GM23338 (cell line): ENCODE measurements around the gene RGS16. TPM values are rescaled to one million over a fixed set of nuclear protein-coding genes. Genes with fewer than 3 reads are reported as not detected.

Experiments
- ATAC-seq: fragments of 200-7000 bp; cut with Tn5 transposase; 3 replicates; pipeline ENCODE4 v1.9.1; 2020
- DNase-seq: peaks from one replicate; pipeline ENCODE4 v3.0.0-alpha.2; 2015; ENCODE audit warnings: low spot score
- H2AFZ ChIP-seq: fragments of 200-600 bp; sonication (generic); 2 replicates; pipeline ENCODE4 v1.8.0; 2016; ENCODE audit warnings: antibody characterized with exemption, mild to moderate bottlenecking, moderate library complexity
- H3F3A ChIP-seq: fragments of 200-600 bp; sonication (generic); replicated peaks from 2 replicates; pipeline ENCODE4 v1.8.0; 2017; ENCODE audit warnings: antibody characterized with exemption, mixed run types, low read depth
- H3K27ac ChIP-seq: fragments of 200-600 bp; sonication (generic); 2 replicates; pipeline ENCODE4 v1.6.1; 2016; ENCODE audit warnings: low read depth
- H3K27me3 ChIP-seq: fragments of 200-600 bp; sonication (generic); 2 replicates; pipeline ENCODE4 v1.8.0; 2016; ENCODE audit warnings: mild to moderate bottlenecking, mixed run types, moderate library complexity; ENCODE audit not compliant: insufficient read depth
- H3K36me3 ChIP-seq: fragments of 200-600 bp; sonication (generic); 2 replicates; pipeline ENCODE4 v1.8.0; 2016; ENCODE audit warnings: mild to moderate bottlenecking; ENCODE audit not compliant: insufficient read depth
- H3K4me1 ChIP-seq: fragments of 200-600 bp; sonication (generic); 2 replicates; pipeline ENCODE4 v1.8.0; 2016; ENCODE audit warnings: mild to moderate bottlenecking, moderate library complexity; ENCODE audit not compliant: insufficient read depth
- H3K4me2 ChIP-seq: fragments of 200-600 bp; sonication (generic); 2 replicates; pipeline ENCODE4 v1.7.1; 2017; ENCODE audit warnings: mixed run types
- H3K4me3 ChIP-seq: fragments of 200-600 bp; sonication (generic); 2 replicates; pipeline ENCODE4 v1.6.1; 2016; ENCODE audit warnings: mixed run types
- H3K79me2 ChIP-seq: fragments of 200-600 bp; sonication (generic); replicated peaks from 2 replicates; pipeline ENCODE4 v1.8.0; 2017; ENCODE audit warnings: mild to moderate bottlenecking; ENCODE audit not compliant: insufficient read depth
- H3K9me2 ChIP-seq: fragments of 200-600 bp; sonication (generic); 2 replicates; pipeline ENCODE4 v1.8.0; 2017; ENCODE audit not compliant: insufficient read depth
- H4K20me1 ChIP-seq: fragments of 200-600 bp; sonication (generic); replicated peaks from 2 replicates; pipeline ENCODE4 v1.8.0; 2017; ENCODE audit warnings: mild to moderate bottlenecking; ENCODE audit not compliant: insufficient read depth
- H3K27ac Mint-ChIP-seq: 2 replicates; pipeline ENCODE4 v1.8.0; 2020; ENCODE audit warnings: inconsistent platforms, mild to moderate bottlenecking, moderate library complexity, mixed read lengths
- H3K27me3 Mint-ChIP-seq: 3 replicates; pipeline ENCODE4 v1.8.0; 2022; ENCODE audit warnings: low read depth, mild to moderate bottlenecking, moderate library complexity, mixed read lengths, inconsistent platforms; ENCODE audit not compliant: insufficient read depth, poor library complexity
- H3K36me3 Mint-ChIP-seq: 3 replicates; pipeline ENCODE4 v1.8.0; 2021; ENCODE audit warnings: low read depth, mild to moderate bottlenecking, inconsistent platforms, moderate library complexity, mixed read lengths
- H3K4me1 Mint-ChIP-seq: 3 replicates; pipeline ENCODE4 v1.8.0; 2020; ENCODE audit warnings: mild to moderate bottlenecking, inconsistent platforms, mixed read lengths
- H3K4me3 Mint-ChIP-seq: 3 replicates; pipeline ENCODE4 v1.8.0; 2021; ENCODE audit warnings: moderate library complexity, mild to moderate bottlenecking, inconsistent platforms, mixed read lengths
- H3K9me3 Mint-ChIP-seq: 3 replicates; pipeline ENCODE4 v1.8.0; 2020; ENCODE audit warnings: moderate library complexity, mild to moderate bottlenecking, inconsistent platforms, mixed read lengths
- CREB1 ChIP-seq: fragments of 250-450 bp; sonication (Bioruptor Pico); IDR thresholded peaks from 2 replicates; pipeline ENCODE4 v1.5.0; 2020; ENCODE audit warnings: low read depth, mild to moderate bottlenecking, moderate library complexity
- CTCF ChIP-seq, 2 experiments: fragments of 200-600 bp in 1 of 2; sonication (generic) in 1 of 2; conservative IDR thresholded peaks; 2 replicates each; pipeline versions ENCODE4 v1.5.1 to v1.6.1; 2016 to 2017; ENCODE audit warnings: antibody characterized with exemption in 2 of 2, low read depth in 2 of 2, mild to moderate bottlenecking in 2 of 2, moderate library complexity in 1 of 2
- ETS1 ChIP-seq: IDR thresholded peaks from 2 replicates; pipeline ENCODE4 v1.6.1; 2016; ENCODE audit warnings: antibody characterized with exemption
- EZH2 ChIP-seq: fragments of 200-600 bp; sonication (generic); IDR thresholded peaks from one replicate; pipeline ENCODE4 v1.8.0; 2017; ENCODE audit warnings: antibody characterized with exemption, mild to moderate bottlenecking, low read depth; ENCODE audit not compliant: unreplicated experiment
- EZH2phosphoT487 ChIP-seq: fragments of 200-600 bp; sonication (generic); IDR thresholded peaks from one replicate; pipeline ENCODE4 v1.8.1; 2018; ENCODE audit warnings: antibody characterized with exemption; ENCODE audit not compliant: unreplicated experiment
- JUNB ChIP-seq: IDR thresholded peaks from one replicate; pipeline ENCODE4 v1.6.1; 2016; ENCODE audit warnings: antibody characterized with exemption; ENCODE audit not compliant: unreplicated experiment
- NANOG ChIP-seq: IDR thresholded peaks from 2 replicates; pipeline ENCODE4 v1.6.1; 2016; ENCODE audit warnings: antibody characterized with exemption, borderline replicate concordance
- POLR2AphosphoS5 ChIP-seq: IDR thresholded peaks from 2 replicates; pipeline ENCODE4 v1.6.1; 2016; ENCODE audit warnings: antibody characterized with exemption, low read depth
- STAT1 ChIP-seq: IDR thresholded peaks from one replicate; pipeline ENCODE4 v1.6.1; 2016; ENCODE audit warnings: antibody characterized with exemption; ENCODE audit not compliant: unreplicated experiment
- ZNF114 ChIP-seq: fragments of 250-450 bp; sonication (Bioruptor Pico); IDR thresholded peaks from 2 replicates; pipeline ENCODE4 v1.5.0; 2020; ENCODE audit warnings: mild to moderate bottlenecking, moderate library complexity
- ZNF331 ChIP-seq: fragments of 250-450 bp; sonication (Bioruptor Pico); IDR thresholded peaks from 2 replicates; pipeline ENCODE4 v1.5.0; 2020; ENCODE audit warnings: low read depth, mild to moderate bottlenecking, moderate library complexity
- ZNF462 ChIP-seq: fragments of 250-450 bp; sonication (Bioruptor Pico); IDR thresholded peaks from 2 replicates; pipeline ENCODE4 v1.5.0; 2020; ENCODE audit warnings: mild to moderate bottlenecking, moderate library complexity
- polyA plus RNA-seq: library from polyadenylated mRNA; unstranded; fragments of >200 nt; fragmentation: Nextera tagmentation; extraction: Ambion mirVana; gene quantifications from 2 replicates; pipeline ENCODE4 v1.2.1, GENCODE V29; 2016
- total RNA-seq: library from RNA; depleted of rRNA; stranded (reverse); fragments of >200 nt; shearing (Covaris generic); gene quantifications from 2 replicates; pipeline ENCODE4 v1.2.3, GENCODE V29; 2014
- TF ChIP-seq, protein P1 (sequence below): IDR thresholded peaks from one replicate; pipeline ENCODE4 v1.6.1; 2018; ENCODE audit warnings: antibody characterized with exemption; ENCODE audit not compliant: unreplicated experiment

RGS16 gene
- total and polyA plus RNA-seq, 2 experiments from 2014 or later, result 15.4 to 31.6 TPM

DNA sequence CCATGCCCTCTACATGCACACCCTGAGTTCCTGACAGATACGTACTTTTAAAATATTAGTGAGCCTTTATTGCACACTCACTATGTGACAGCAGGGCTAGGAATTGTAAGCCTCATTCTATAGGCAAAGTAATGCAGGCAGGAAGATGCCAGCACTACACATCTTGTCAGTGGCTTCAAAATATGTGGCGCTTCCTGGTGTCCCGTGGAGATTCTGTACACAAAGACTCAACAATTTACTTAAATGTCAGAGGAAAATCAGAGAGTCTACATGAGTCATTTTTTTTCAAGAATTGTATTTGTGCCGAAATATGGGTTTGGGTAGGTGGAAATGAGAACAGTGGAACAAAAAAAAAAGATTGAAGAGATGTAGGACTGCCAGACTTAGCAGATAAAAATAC lies 42.7 kb downstream of the RGS16 start:
- no peak overlapping the region for H3K27ac Mint-ChIP-seq
- no peak overlapping the region for H2AFZ ChIP-seq

More for the DNA sequence above, 42.7 kb downstream of the RGS16 start:
- no peaks in the 10 kb centered on the region; the same call in 2 of the 3 replicates for H3K4me1 Mint-ChIP-seq
- Histone ChIP-seq H3K4me2 (no peak overlapping the region), H4K20me1 (no peaks in the 10 kb centered on the region), H3K27me3 (no peaks in the 10 kb centered on the region), H3F3A (no peaks in the 10 kb centered on the region), H3K4me1 (no peaks in the 10 kb centered on the region), H3K27ac (no peak overlapping the region), H3K36me3 (no peaks in the 10 kb centered on the region), H3K4me3 (no peak overlapping the region), H3K79me2 (no peaks in the 10 kb centered on the region), H3K9me2 (no peaks in the 10 kb centered on the region)
- DNase-seq (no peak), ATAC-seq (no peak)
- H3K27me3 Mint-ChIP-seq, result no peaks in the 10 kb centered on the region
- TF ChIP-seq NANOG (no peak), CTCF (conservative IDR thresholded peaks at IDR 0.05; ENCODE audit: low read depth in 2 of 2) (no peak), CREB1 (CRISPR knock-in tag) (no peak), ETS1 (no peak), EZH2 (no peak), STAT1 (no peak), JUNB (no peak), ZNF331 (CRISPR knock-in tag) (no peak), POLR2AphosphoS5 (no peak), ZNF114 (CRISPR knock-in tag) (no peak), EZH2phosphoT487 (no peak), ZNF462 (CRISPR knock-in tag) (no peak)
- TF ChIP-seq, protein P1, sequence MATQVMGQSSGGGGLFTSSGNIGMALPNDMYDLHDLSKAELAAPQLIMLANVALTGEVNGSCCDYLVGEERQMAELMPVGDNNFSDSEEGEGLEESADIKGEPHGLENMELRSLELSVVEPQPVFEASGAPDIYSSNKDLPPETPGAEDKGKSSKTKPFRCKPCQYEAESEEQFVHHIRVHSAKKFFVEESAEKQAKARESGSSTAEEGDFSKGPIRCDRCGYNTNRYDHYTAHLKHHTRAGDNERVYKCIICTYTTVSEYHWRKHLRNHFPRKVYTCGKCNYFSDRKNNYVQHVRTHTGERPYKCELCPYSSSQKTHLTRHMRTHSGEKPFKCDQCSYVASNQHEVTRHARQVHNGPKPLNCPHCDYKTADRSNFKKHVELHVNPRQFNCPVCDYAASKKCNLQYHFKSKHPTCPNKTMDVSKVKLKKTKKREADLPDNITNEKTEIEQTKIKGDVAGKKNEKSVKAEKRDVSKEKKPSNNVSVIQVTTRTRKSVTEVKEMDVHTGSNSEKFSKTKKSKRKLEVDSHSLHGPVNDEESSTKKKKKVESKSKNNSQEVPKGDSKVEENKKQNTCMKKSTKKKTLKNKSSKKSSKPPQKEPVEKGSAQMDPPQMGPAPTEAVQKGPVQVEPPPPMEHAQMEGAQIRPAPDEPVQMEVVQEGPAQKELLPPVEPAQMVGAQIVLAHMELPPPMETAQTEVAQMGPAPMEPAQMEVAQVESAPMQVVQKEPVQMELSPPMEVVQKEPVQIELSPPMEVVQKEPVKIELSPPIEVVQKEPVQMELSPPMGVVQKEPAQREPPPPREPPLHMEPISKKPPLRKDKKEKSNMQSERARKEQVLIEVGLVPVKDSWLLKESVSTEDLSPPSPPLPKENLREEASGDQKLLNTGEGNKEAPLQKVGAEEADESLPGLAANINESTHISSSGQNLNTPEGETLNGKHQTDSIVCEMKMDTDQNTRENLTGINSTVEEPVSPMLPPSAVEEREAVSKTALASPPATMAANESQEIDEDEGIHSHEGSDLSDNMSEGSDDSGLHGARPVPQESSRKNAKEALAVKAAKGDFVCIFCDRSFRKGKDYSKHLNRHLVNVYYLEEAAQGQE, result no peak
- H3K36me3 Mint-ChIP-seq, result no peaks in the 10 kb centered on the region
- H3K4me3 Mint-ChIP-seq, result no peak overlapping the region
- H3K9me3 Mint-ChIP-seq, result no peaks in the 10 kb centered on the region
